NOMO-1 (cell line): Measurements from ENCODE around the gene NMD3.
A peak's percentile ranks its signal among the peaks of the same experiment; 100 is the strongest.
"Not testable (repeated sequence)": the region's sequence is repeated elsewhere in the genome, so short reads cannot be mapped to it uniquely, and the experiment has no call there.

Source experiments
- DNase-seq, 2 experiments: peaks; one replicate each; lab custom pipeline; 2025; ENCODE audit not compliant: unreplicated experiment in 2 of 2; lab: John Stamatoyannopoulos, UW

The NMD3 gene

GRCh38 chr3:161220850-161221753 is at the start of gene NMD3:
TSS of gene NMD3 (plus strand) at chr3:161221311. CDS start at chr3:161222014, 703 bp downstream.
- DNase-seq, result peak; percentile 94 to 95

- no peak for DNase-seq
Measured at GRCh38 chr3:161171639-161172552, 49.2 kb upstream of the NMD3 start.

GRCh38 chr3:161175506-161175905 is 45.6 kb upstream of the NMD3 start:
- no peak for DNase-seq

- DNase-seq, result no peak
Measured at GRCh38 chr3:161177991-161178390, 43.1 kb upstream of the NMD3 start.

- DNase-seq, result not testable (repeated sequence)
Measured at GRCh38 chr3:161181371-161181770, 39.7 kb upstream of the NMD3 start.

- DNase-seq, result no peak
Measured at GRCh38 chr3:161187046-161187445, 34.1 kb upstream of the NMD3 start.

- DNase-seq, result no peak
Measured at GRCh38 chr3:161197855-161198850, 23.0 kb upstream of the NMD3 start.

- DNase-seq, result peak; percentile 23 to 39
Measured at GRCh38 chr3:161199926-161200325, 21.2 kb upstream of the NMD3 start.

GRCh38 chr3:161203485-161204098 is 17.5 kb upstream of the NMD3 start:
- no peak for DNase-seq

GRCh38 chr3:161208931-161209330 is 12.2 kb upstream of the NMD3 start:
- DNase-seq, result no peak

- DNase-seq, result no peak
Measured at GRCh38 chr3:161212171-161212771, 8.8 kb upstream of the NMD3 start.

GRCh38 chr3:161212906-161213305 is 8.2 kb upstream of the NMD3 start:
- DNase-seq, result no peak

GRCh38 chr3:161213644-161214043 is 7.5 kb upstream of the NMD3 start:
- no peak for DNase-seq

GRCh38 chr3:161215185-161215584 is 5.9 kb upstream of the NMD3 start:
- DNase-seq, result no peak

GRCh38 chr3:161217496-161217895 is 3.6 kb upstream of the NMD3 start:
- DNase-seq, result no peak

GRCh38 chr3:161219495-161219894 is 1.6 kb upstream of the NMD3 start:
- no peak for DNase-seq

- DNase-seq, result peak; percentile 40 to 64
Measured at GRCh38 chr3:161221806-161222600, 892 bp downstream of the NMD3 start.

GRCh38 chr3:161222662-161223061 is 1.6 kb downstream of the NMD3 start:
- DNase-seq, result no peak

- no peak for DNase-seq
Measured at GRCh38 chr3:161224786-161225185, 3.7 kb downstream of the NMD3 start.
